Measurements from ENCODE around the gene ZNF93.
"Not testable (repeated sequence)": the region's sequence is repeated elsewhere in the genome, so short reads cannot be mapped to it uniquely, and the experiment has no call there.

ZNF93 gene

GRCh38 chr19:19955208-19955607 is 54.5 kb downstream of the ZNF93 start:
- CTCF ChIA-PET: no interaction called here
- H3K36me3 ChIP-seq (ENCODE audit: control insufficient read depth in 4 of 4, insufficient read depth in 4 of 4, low read length in 3 of 4): no peaks in the 10 kb centered on the region
- H3K27ac ChIP-seq (ENCODE audit: insufficient read depth in 1 of 2, low read depth in 1 of 2, low read length in 2 of 2, poor library complexity in 1 of 2, severe bottlenecking in 2 of 2): no peak overlapping the region
- H3K9me3 ChIP-seq (ENCODE audit: control extremely low read depth in 1 of 5, control insufficient read depth in 4 of 5, insufficient read depth in 2 of 5, low read depth in 1 of 5, low read length in 4 of 5): peaks cover 0 to 6% (median 0%) of the 10 kb centered on the region in 5 experiments
- POLR2A ChIA-PET: no interaction called here
- 91% methylated on average over 9 of the region's 9 CpGs for WGBS (ENCODE audit: insufficient coverage)
- no peaks in the 10 kb centered on the region for H3K27me3 ChIP-seq (replicated peaks in 2 of 5; ENCODE audit: control insufficient read depth in 4 of 5, insufficient read depth in 5 of 5, low read length in 4 of 5)
- H3K4me1 ChIP-seq (ENCODE audit: control extremely low read depth in 1 of 4, control insufficient read depth in 4 of 4, insufficient read depth in 4 of 4, low read length in 3 of 4): no peaks in the 10 kb centered on the region
- H3K4me3 ChIP-seq (ENCODE audit: control insufficient read depth in 1 of 7, extremely low read depth in 1 of 7, insufficient read depth in 4 of 7, low read depth in 2 of 7, low read length in 6 of 7): no peak overlapping the region
- DNase-seq: no peak

DNA sequence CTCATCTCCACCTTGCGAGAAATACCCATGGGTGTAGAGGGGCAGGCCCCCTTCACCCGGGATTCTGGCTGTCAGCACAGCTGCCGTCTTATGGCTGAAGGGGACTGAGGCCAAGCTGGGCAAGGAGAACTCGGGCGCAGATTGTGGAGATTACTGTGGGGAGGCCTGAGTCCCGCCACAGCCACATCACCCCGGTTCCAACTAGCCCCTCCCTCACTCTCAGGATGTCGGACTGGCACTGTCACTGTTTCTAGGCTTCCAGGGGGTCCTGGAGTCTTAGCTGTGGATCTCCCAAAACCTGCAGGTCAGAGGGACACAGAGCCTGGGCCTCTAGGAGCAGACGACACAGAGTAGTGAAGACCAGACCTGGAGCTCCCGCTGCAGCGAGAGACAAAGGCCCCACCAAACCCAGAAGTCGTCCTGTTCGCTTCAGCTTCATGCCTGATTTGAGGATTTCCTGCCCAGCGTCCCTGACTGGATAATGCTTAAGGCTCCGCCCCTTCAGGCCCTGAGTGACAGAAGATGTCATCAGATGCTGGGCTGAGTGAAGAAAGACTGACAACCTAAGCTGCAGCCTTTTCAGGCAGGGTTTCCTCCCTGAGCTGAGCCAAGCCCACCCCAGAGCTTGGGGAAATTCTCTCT is 55.8 kb downstream of the ZNF93 start:
- ChIA-PET CTCF (interaction anchor here (1.9 to 3.4 kb wide), 2 partner anchors 289 to 425 kb away, joined by 3 to 17 read pairs; no protein-coding TSS in a partner anchor), POLR2A (no interaction called here)

DNA sequence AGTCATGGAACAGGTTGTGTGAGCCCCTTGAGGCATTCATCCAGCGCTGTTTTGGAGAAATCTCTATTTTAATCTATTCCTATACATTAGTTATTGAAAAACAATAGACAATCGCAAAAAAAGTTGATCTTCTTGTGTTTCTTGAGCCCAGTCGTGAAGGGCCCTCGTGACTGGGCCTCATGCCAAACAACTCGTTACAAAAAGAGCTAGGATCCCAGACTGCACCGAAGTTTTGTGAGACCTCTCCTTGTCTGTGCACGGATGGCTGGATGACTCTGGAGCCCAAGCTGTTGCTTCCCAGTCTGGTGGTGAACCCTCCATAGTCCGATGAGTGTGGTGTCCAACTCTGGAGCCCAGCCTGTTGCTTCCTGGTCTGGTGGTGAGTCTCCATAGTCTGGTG is 57.0 kb downstream of the ZNF93 start:
- ChIA-PET POLR2A (interaction anchor here (0.5 kb wide), 1 partner anchor 293 kb away, joined by 8 read pairs; no protein-coding TSS in a partner anchor), CTCF (interaction anchor here (1.9 to 3.4 kb wide), 2 partner anchors 290 to 426 kb away, joined by 3 to 17 read pairs; no protein-coding TSS in a partner anchor)
- H3K4me1 ChIP-seq (ENCODE audit: control extremely low read depth in 1 of 4, control insufficient read depth in 4 of 4, insufficient read depth in 4 of 4, low read length in 3 of 4); H3K36me3 ChIP-seq (ENCODE audit: control insufficient read depth in 4 of 4, insufficient read depth in 4 of 4, low read length in 3 of 4); H3K4me3 ChIP-seq (ENCODE audit: control insufficient read depth in 1 of 7, extremely low read depth in 1 of 7, insufficient read depth in 4 of 7, low read depth in 2 of 7, low read length in 6 of 7); H3K27ac ChIP-seq (ENCODE audit: insufficient read depth in 1 of 2, low read depth in 1 of 2, low read length in 2 of 2, poor library complexity in 1 of 2, severe bottlenecking in 2 of 2); DNase-seq; H3K27me3 ChIP-seq (replicated peaks in 2 of 5; ENCODE audit: control insufficient read depth in 4 of 5, insufficient read depth in 5 of 5, low read length in 4 of 5); H3K9me3 ChIP-seq (ENCODE audit: control extremely low read depth in 1 of 5, control insufficient read depth in 4 of 5, insufficient read depth in 2 of 5, low read depth in 1 of 5, low read length in 4 of 5): not testable (repeated sequence)
- 91% methylated on average over 7 of the region's 8 CpGs for WGBS (ENCODE audit: insufficient coverage)

More for the DNA sequence above, 55.8 kb downstream of the ZNF93 start:
- DNase-seq: peak in 2 of 3 donors; percentile 2
- Histone ChIP-seq H3K27ac (ENCODE audit: insufficient read depth in 1 of 2, low read depth in 1 of 2, low read length in 2 of 2, poor library complexity in 1 of 2, severe bottlenecking in 2 of 2) (no peak overlapping the region), H3K4me3 (ENCODE audit: control insufficient read depth in 1 of 7, extremely low read depth in 1 of 7, insufficient read depth in 4 of 7, low read depth in 2 of 7, low read length in 6 of 7) (no peak overlapping the region), H3K4me1 (ENCODE audit: control extremely low read depth in 1 of 4, control insufficient read depth in 4 of 4, insufficient read depth in 4 of 4, low read length in 3 of 4) (no peaks in the 10 kb centered on the region), H3K27me3 (replicated peaks in 2 of 5; ENCODE audit: control insufficient read depth in 4 of 5, insufficient read depth in 5 of 5, low read length in 4 of 5) (no peaks in the 10 kb centered on the region), H3K9me3 (ENCODE audit: control extremely low read depth in 1 of 5, control insufficient read depth in 4 of 5, insufficient read depth in 2 of 5, low read depth in 1 of 5, low read length in 4 of 5) (peaks cover 0 to 5% (median 0%) of the 10 kb centered on the region in 5 experiments), H3K36me3 (ENCODE audit: control insufficient read depth in 4 of 4, insufficient read depth in 4 of 4, low read length in 3 of 4) (no peaks in the 10 kb centered on the region)
- 70% methylated on average over 14 of the region's 15 CpGs for WGBS (ENCODE audit: insufficient coverage)

- no CpG with 5 or more reads among the region's 9 CpGs for WGBS (ENCODE audit: insufficient coverage)
- POLR2A ChIA-PET: interaction anchor here (0.6 kb wide), 1 partner anchor 129 kb away, joined by 3 read pairs; no protein-coding TSS in a partner anchor
- not testable (repeated sequence) for H3K36me3 ChIP-seq (ENCODE audit: control insufficient read depth in 4 of 4, insufficient read depth in 4 of 4, low read length in 3 of 4)
Observed at GRCh38 chr19:19959151-19959799, 58.5 kb downstream of the ZNF93 start.

DNA sequence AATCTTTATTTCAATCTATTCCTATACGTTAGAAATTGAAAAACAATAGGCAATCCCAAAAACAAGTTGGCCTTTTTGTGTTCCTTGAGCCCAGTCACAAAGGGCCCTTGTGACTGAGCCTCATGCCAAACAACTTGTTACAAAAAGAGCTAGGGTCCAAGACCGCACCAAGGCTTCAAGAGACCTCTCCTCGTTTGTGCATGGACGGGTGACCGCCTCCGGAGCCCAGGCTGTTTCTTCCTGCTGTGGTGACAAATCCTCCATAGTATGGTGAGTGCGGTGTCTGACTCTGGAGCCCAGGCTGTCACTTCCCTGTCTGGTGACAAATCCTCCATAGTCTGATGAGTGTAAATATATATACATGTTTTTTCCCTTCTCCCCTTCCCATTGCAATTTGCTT is 63.7 kb downstream of the ZNF93 start:
- H3K4me1 ChIP-seq (ENCODE audit: control extremely low read depth in 1 of 4, control insufficient read depth in 4 of 4, insufficient read depth in 4 of 4, low read length in 3 of 4): no peaks in the 10 kb centered on the region
- WGBS (ENCODE audit: insufficient coverage): 93% methylated on average over 6 of the region's 7 CpGs
- no peak for DNase-seq
- H3K27me3 ChIP-seq (replicated peaks in 2 of 5; ENCODE audit: control insufficient read depth in 4 of 5, insufficient read depth in 5 of 5, low read length in 4 of 5): no peaks in the 10 kb centered on the region
- H3K36me3 ChIP-seq (ENCODE audit: control insufficient read depth in 4 of 4, insufficient read depth in 4 of 4, low read length in 3 of 4): no peaks in the 10 kb centered on the region
- POLR2A ChIA-PET: no interaction called here
- CTCF ChIA-PET: no interaction called here
- H3K9me3 ChIP-seq (ENCODE audit: control extremely low read depth in 1 of 5, control insufficient read depth in 4 of 5, insufficient read depth in 2 of 5, low read depth in 1 of 5, low read length in 4 of 5): peaks cover 0 to 20% (median 18%) of the 10 kb centered on the region in 5 experiments
- no peak overlapping the region for H3K4me3 ChIP-seq (ENCODE audit: control insufficient read depth in 1 of 7, extremely low read depth in 1 of 7, insufficient read depth in 4 of 7, low read depth in 2 of 7, low read length in 6 of 7)
- H3K27ac ChIP-seq (ENCODE audit: insufficient read depth in 1 of 2, low read depth in 1 of 2, low read length in 2 of 2, poor library complexity in 1 of 2, severe bottlenecking in 2 of 2): no peak overlapping the region

More at GRCh38 chr19:19959151-19959799, 58.5 kb downstream of the ZNF93 start:
- DNase-seq: peak; percentile 63 to 72 (median 65)
- H3K27me3 ChIP-seq (replicated peaks in 2 of 5; ENCODE audit: control insufficient read depth in 4 of 5, insufficient read depth in 5 of 5, low read length in 4 of 5); H3K4me3 ChIP-seq (ENCODE audit: control insufficient read depth in 1 of 7, extremely low read depth in 1 of 7, insufficient read depth in 4 of 7, low read depth in 2 of 7, low read length in 6 of 7); H3K9me3 ChIP-seq (ENCODE audit: control extremely low read depth in 1 of 5, control insufficient read depth in 4 of 5, insufficient read depth in 2 of 5, low read depth in 1 of 5, low read length in 4 of 5); H3K27ac ChIP-seq (ENCODE audit: insufficient read depth in 1 of 2, low read depth in 1 of 2, low read length in 2 of 2, poor library complexity in 1 of 2, severe bottlenecking in 2 of 2); H3K4me1 ChIP-seq (ENCODE audit: control extremely low read depth in 1 of 4, control insufficient read depth in 4 of 4, insufficient read depth in 4 of 4, low read length in 3 of 4): not testable (repeated sequence)
- CTCF ChIA-PET: interaction anchor here (1.4 to 3.4 kb wide), 3 partner anchors 412 to 429 kb away, joined by 3 to 17 read pairs (median 4); no protein-coding TSS in a partner anchor

DNA sequence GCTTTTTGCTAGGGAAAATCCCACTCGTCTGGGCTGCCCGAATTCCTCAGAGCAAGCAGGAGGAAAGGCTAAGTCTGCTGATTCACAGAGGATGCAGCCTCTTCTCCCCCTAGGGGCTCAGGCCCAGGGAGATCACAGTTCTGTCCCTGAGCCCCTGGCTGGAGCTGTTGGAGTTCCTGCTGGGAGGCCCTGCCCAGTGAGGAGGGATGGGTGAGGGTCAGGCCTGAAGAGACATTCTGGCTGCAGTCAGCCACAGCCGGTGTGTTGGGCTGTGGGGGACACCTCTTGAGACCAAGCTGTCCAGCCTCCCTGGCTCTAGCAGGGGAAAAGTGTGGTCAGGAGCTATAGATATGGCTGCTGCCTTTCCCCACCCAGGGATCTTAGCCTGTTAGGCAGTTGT is 65.4 kb downstream of the ZNF93 start:
- H3K36me3 ChIP-seq (ENCODE audit: control insufficient read depth in 4 of 4, insufficient read depth in 4 of 4, low read length in 3 of 4); POLR2A ChIA-PET; H3K27me3 ChIP-seq (replicated peaks in 2 of 5; ENCODE audit: control insufficient read depth in 4 of 5, insufficient read depth in 5 of 5, low read length in 4 of 5); H3K4me3 ChIP-seq (ENCODE audit: control insufficient read depth in 1 of 7, extremely low read depth in 1 of 7, insufficient read depth in 4 of 7, low read depth in 2 of 7, low read length in 6 of 7); DNase-seq; H3K27ac ChIP-seq (ENCODE audit: insufficient read depth in 1 of 2, low read depth in 1 of 2, low read length in 2 of 2, poor library complexity in 1 of 2, severe bottlenecking in 2 of 2); H3K4me1 ChIP-seq (ENCODE audit: control extremely low read depth in 1 of 4, control insufficient read depth in 4 of 4, insufficient read depth in 4 of 4, low read length in 3 of 4); CTCF ChIA-PET: not testable (repeated sequence)
- peaks cover 0 to 19% (median 17%) of the 10 kb centered on the region in 5 experiments for H3K9me3 ChIP-seq (ENCODE audit: control extremely low read depth in 1 of 5, control insufficient read depth in 4 of 5, insufficient read depth in 2 of 5, low read depth in 1 of 5, low read length in 4 of 5)
- WGBS (ENCODE audit: insufficient coverage): 94% methylated on average over 2 of the region's 3 CpGs

- no peaks in the 10 kb centered on the region for H3K27me3 ChIP-seq (replicated peaks in 2 of 5; ENCODE audit: control insufficient read depth in 4 of 5, insufficient read depth in 5 of 5, low read length in 4 of 5)
- POLR2A ChIA-PET: no interaction called here
- WGBS (ENCODE audit: insufficient coverage): 90% methylated on average over 4 of the region's 4 CpGs
- H3K4me1 ChIP-seq (ENCODE audit: control extremely low read depth in 1 of 4, control insufficient read depth in 4 of 4, insufficient read depth in 4 of 4, low read length in 3 of 4): no peaks in the 10 kb centered on the region
- H3K27ac ChIP-seq (ENCODE audit: insufficient read depth in 1 of 2, low read depth in 1 of 2, low read length in 2 of 2, poor library complexity in 1 of 2, severe bottlenecking in 2 of 2): no peak overlapping the region
- peak in 2 of 3 donors; percentile 2 to 11 for DNase-seq
- peak overlapping the region in 1 of 7 experiments; percentile 22 for H3K4me3 ChIP-seq (ENCODE audit: control insufficient read depth in 1 of 7, extremely low read depth in 1 of 7, insufficient read depth in 4 of 7, low read depth in 2 of 7, low read length in 6 of 7)
- CTCF ChIA-PET: no interaction called here
- peaks cover 0 to 19% (median 18%) of the 10 kb centered on the region in 5 experiments for H3K9me3 ChIP-seq (ENCODE audit: control extremely low read depth in 1 of 5, control insufficient read depth in 4 of 5, insufficient read depth in 2 of 5, low read depth in 1 of 5, low read length in 4 of 5)
- H3K36me3 ChIP-seq (ENCODE audit: control insufficient read depth in 4 of 4, insufficient read depth in 4 of 4, low read length in 3 of 4): no peaks in the 10 kb centered on the region
Observed at GRCh38 chr19:19966862-19967261, 66.1 kb downstream of the ZNF93 start.
